DND-41 (cell line): ENCODE measurements around the gene FUT3.

Experiments
- ATAC-seq: fragments of 200-7000 bp; cut with Tn5 transposase; 3 replicates; pipeline ENCODE4 v1.9.1; 2021; ENCODE audit warnings: low read depth; ENCODE audit not compliant: insufficient read depth
- DNase-seq: peaks from one replicate; pipeline ENCODE4 v3.0.0-alpha.2; 2020
- H2AFZ ChIP-seq: 2 replicates; pipeline ENCODE4 v1.6.0; 2012; ENCODE audit warnings: low read depth, low read length
- H3K27ac ChIP-seq: 2 replicates; pipeline ENCODE4 v1.5.1; 2012; ENCODE audit warnings: low read length, inconsistent platforms
- H3K27me3 ChIP-seq: fragments of 200-600 bp; sonication (generic); 2 replicates; pipeline ENCODE4 v1.6.0; 2012; ENCODE audit warnings: low read length, mild to moderate bottlenecking, inconsistent platforms; ENCODE audit not compliant: insufficient read depth, poor library complexity
- H3K36me3 ChIP-seq: 2 replicates; pipeline ENCODE4 v1.5.1; 2012; ENCODE audit warnings: low read length, inconsistent platforms; ENCODE audit not compliant: insufficient read depth
- H3K4me1 ChIP-seq: 2 replicates; pipeline ENCODE4 v1.5.1; 2012; ENCODE audit warnings: mild to moderate bottlenecking, low read length; ENCODE audit not compliant: insufficient read depth
- H3K4me2 ChIP-seq: 2 replicates; pipeline ENCODE4 v1.6.0; 2012; ENCODE audit warnings: mild to moderate bottlenecking, moderate library complexity, low read length, inconsistent platforms; ENCODE audit not compliant: insufficient read depth
- H3K4me3 ChIP-seq, 2 experiments: fragments of 200-600 bp in 1 of 2; shearing (Covaris generic) in 1 of 2; 2 replicates each; pipeline ENCODE4 v1.5.1; 2012 to 2016; ENCODE audit warnings: inconsistent platforms in 2 of 2, low read length in 2 of 2, mild to moderate bottlenecking in 2 of 2, low read depth in 1 of 2, moderate library complexity in 1 of 2
- H3K79me2 ChIP-seq: 2 replicates; pipeline ENCODE4 v1.6.0; 2012; ENCODE audit warnings: low read length, inconsistent platforms; ENCODE audit not compliant: insufficient read depth
- H3K9ac ChIP-seq: 2 replicates; pipeline ENCODE4 v1.6.0; 2012; ENCODE audit warnings: low read depth, mild to moderate bottlenecking, inconsistent platforms, low read length, moderate library complexity
- H3K9me3 ChIP-seq: 2 replicates; pipeline ENCODE4 v1.5.1; 2012; ENCODE audit warnings: low read length, moderate library complexity, mild to moderate bottlenecking, inconsistent platforms; ENCODE audit not compliant: insufficient read depth, severe bottlenecking
- H4K20me1 ChIP-seq: 2 replicates; pipeline ENCODE4 v1.6.0; 2012; ENCODE audit warnings: low read length; ENCODE audit not compliant: insufficient read depth
- EZH2 ChIP-seq: IDR thresholded peaks from 3 replicates; pipeline ENCODE4 v1.6.1; 2012; ENCODE audit warnings: borderline replicate concordance, low read depth, mild to moderate bottlenecking, moderate library complexity, low read length, inconsistent platforms; ENCODE audit not compliant: severe bottlenecking
- TF ChIP-seq, protein P1 (sequence below): IDR thresholded peaks from 2 replicates; pipeline ENCODE4 v1.5.1; 2012; ENCODE audit warnings: borderline replicate concordance, low read length, moderate library complexity, mild to moderate bottlenecking; ENCODE audit not compliant: poor library complexity, severe bottlenecking; ENCODE audit errors: extremely low read depth

Gene FUT3

DNA sequence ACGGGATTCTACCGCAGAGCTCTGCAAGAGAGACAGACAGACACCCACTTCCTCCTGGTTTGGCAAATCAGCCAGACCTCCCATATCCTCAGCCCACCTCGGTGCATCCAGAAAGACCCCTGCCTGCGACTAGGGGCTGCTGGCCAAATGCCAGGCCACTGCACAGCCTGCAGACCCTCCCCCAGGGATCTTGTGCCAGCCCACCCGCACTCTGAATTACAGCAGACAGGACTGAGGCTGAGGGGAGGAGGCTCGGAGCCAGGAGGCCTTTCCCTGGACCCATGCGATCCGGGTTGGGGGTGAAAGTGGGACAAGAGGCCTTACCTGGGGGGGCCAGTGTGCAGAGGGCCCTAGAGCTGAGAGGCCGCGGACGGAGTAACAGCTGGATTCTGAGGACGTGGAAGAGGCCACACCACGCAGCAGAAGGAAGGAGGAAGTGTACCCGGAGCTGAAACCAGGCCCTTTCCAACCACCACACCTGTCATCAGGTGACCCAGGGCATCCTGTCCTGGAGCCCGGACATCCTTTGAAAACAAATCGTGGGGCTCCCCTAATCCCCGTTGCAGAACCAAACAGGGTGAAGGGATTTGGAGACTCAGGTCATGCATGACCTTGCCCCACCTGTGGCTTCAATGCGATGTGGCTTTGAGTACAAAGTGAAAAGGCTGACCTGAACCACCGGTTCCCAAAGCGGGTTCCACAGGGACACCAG, 12.7 kb downstream of the FUT3 start:
- Histone ChIP-seq H3K27me3 (peaks cover 4% of the 10 kb centered on the region), H3K27ac (no peak overlapping the region), H4K20me1 (no peaks in the 10 kb centered on the region; the same call in 1 of the 2 replicates), H3K79me2 (no peaks in the 10 kb centered on the region), H2AFZ (no peak overlapping the region), H3K4me3 (no peak overlapping the region), H3K9me3 (no peaks in the 10 kb centered on the region), H3K4me2 (no peak overlapping the region), H3K9ac (no peak overlapping the region), H3K4me1 (no peaks in the 10 kb centered on the region), H3K36me3 (no peaks in the 10 kb centered on the region)
- ATAC-seq, result no peak
- no peak for DNase-seq
- no peak for TF ChIP-seq EZH2
- TF ChIP-seq, protein P1, sequence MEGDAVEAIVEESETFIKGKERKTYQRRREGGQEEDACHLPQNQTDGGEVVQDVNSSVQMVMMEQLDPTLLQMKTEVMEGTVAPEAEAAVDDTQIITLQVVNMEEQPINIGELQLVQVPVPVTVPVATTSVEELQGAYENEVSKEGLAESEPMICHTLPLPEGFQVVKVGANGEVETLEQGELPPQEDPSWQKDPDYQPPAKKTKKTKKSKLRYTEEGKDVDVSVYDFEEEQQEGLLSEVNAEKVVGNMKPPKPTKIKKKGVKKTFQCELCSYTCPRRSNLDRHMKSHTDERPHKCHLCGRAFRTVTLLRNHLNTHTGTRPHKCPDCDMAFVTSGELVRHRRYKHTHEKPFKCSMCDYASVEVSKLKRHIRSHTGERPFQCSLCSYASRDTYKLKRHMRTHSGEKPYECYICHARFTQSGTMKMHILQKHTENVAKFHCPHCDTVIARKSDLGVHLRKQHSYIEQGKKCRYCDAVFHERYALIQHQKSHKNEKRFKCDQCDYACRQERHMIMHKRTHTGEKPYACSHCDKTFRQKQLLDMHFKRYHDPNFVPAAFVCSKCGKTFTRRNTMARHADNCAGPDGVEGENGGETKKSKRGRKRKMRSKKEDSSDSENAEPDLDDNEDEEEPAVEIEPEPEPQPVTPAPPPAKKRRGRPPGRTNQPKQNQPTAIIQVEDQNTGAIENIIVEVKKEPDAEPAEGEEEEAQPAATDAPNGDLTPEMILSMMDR, result no peak

DNA sequence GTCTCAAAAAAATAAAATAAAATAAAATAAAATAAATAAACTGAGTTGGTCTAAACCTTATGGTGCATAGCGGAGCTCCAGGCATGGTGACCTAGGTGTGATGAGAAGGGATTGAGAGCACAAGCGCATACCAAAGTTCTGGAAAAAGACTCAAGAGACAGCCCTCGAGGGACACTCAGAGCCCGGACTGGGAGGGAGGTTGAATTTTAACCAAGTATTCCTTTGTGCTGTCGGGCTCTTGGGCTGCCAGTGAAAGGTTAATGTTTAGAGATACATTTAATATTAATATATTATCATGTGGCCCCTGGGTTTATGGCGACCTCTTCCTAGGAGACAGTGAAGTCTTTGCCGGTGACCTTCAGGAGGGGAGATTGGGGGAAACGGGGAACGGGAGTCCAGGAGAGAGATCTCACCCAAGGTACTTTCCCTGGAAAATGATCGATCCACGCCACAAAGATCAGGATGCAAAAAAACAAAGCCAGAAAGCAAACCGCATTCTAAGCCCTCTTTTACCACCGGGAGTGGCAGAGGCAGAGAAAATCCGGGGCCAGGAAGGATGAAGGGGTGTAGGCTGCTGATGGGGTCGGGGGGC, 13.4 kb downstream of the FUT3 start:
- H3K27ac ChIP-seq, result no peak overlapping the region
- no peak overlapping the region for H3K4me2 ChIP-seq
- TF ChIP-seq, protein P1, result no peak
- TF ChIP-seq EZH2, result no peak

GRCh38 chr19:5832527-5833216, 18.6 kb downstream of the FUT3 start:
- Histone ChIP-seq H2AFZ (no peak overlapping the region), H3K27me3 (peaks cover 14% of the 10 kb centered on the region), H3K27ac (no peak overlapping the region), H3K9ac (no peak overlapping the region), H3K9me3 (no peaks in the 10 kb centered on the region), H3K4me3 (no peak overlapping the region), H4K20me1 (no peaks in the 10 kb centered on the region; the same call in 1 of the 2 replicates), H3K4me2 (no peak overlapping the region), H3K4me1 (no peaks in the 10 kb centered on the region), H3K36me3 (no peaks in the 10 kb centered on the region), H3K79me2 (no peaks in the 10 kb centered on the region)
- ATAC-seq (no peak), DNase-seq (no peak)
- TF ChIP-seq, protein P1, result no peak
- no peak for TF ChIP-seq EZH2

More for the DNA sequence above, 13.4 kb downstream of the FUT3 start:
- no peak overlapping the region for H3K9ac ChIP-seq
- no peaks in the 10 kb centered on the region for H3K79me2 ChIP-seq
- no peak for DNase-seq
- no peak overlapping the region for H2AFZ ChIP-seq
- H3K27me3 ChIP-seq, result peaks cover 4% of the 10 kb centered on the region
- H3K9me3 ChIP-seq, result no peaks in the 10 kb centered on the region
- no peaks in the 10 kb centered on the region for H3K4me1 ChIP-seq
- H3K36me3 ChIP-seq, result no peaks in the 10 kb centered on the region
- no peak overlapping the region for H3K4me3 ChIP-seq
- H4K20me1 ChIP-seq, result no peaks in the 10 kb centered on the region; the same call in 1 of the 2 replicates
- ATAC-seq, result no peak
